Measurements from ENCODE around the gene TAF4B.

- TF ChIP-seq EZH2phosphoT487 (IDR thresholded peaks at IDR 0.05; ENCODE audit: borderline replicate concordance, low read depth, low read length) (no peak), CTCF (conservative IDR thresholded peaks at IDR 0.05; ENCODE audit: low read length) (no peak)
Observed at GRCh38 chr18:26304511-26304910, 78.3 kb downstream of the TAF4B start.

Measured in OCI-LY7 (cell line).